C4-2B (cell line): ENCODE results near the gene H1-8.
"Not testable (repeated sequence)": the region's sequence is repeated elsewhere in the genome, so short reads cannot be mapped to it uniquely, and the experiment has no call there.

Experiments used
- H3K27ac ChIP-seq: fragments of 450-650 bp; 2 replicates; pipeline ENCODE4 v1.5.1; 2017
- CTCF ChIP-seq: fragments of 450-650 bp; conservative IDR thresholded peaks from 2 replicates; pipeline ENCODE4 v1.5.1; 2017; ENCODE audit warnings: mild to moderate bottlenecking
- ZFX ChIP-seq: fragments of 450-650 bp; IDR thresholded peaks from 2 replicates; pipeline ENCODE4 v1.6.1; 2017

H1-8 gene

GRCh38 chr3:129543156-129543790 lies at the start of gene H1-8:
TSS of gene H1-8 (plus strand) at chr3:129543175. CDS start at chr3:129543219, 44 bp downstream.
- H3K27ac ChIP-seq = no peak within 1 kb of the TSS
- TF ChIP-seq ZFX = no peak
- TF ChIP-seq CTCF = no peak

GRCh38 chr3:129493206-129493605 lies 49.8 kb upstream of the H1-8 start:
- H3K27ac ChIP-seq = no peak overlapping the region
- TF ChIP-seq ZFX = no peak
- no peak for TF ChIP-seq CTCF

GRCh38 chr3:129494499-129494898 lies 48.5 kb upstream of the H1-8 start:
- not testable (repeated sequence) for H3K27ac ChIP-seq

- H3K27ac ChIP-seq = not testable (repeated sequence)
These were observed 47.9 kb upstream of the H1-8 start for GRCh38 chr3:129495006-129495639.

- H3K27ac ChIP-seq = not testable (repeated sequence)
These were observed 45.1 kb upstream of the H1-8 start for GRCh38 chr3:129497876-129498275.

GRCh38 chr3:129498603-129499488 lies 44.1 kb upstream of the H1-8 start:
- H3K27ac ChIP-seq = not testable (repeated sequence)

- not testable (repeated sequence) for H3K27ac ChIP-seq
These were observed 43.2 kb upstream of the H1-8 start for GRCh38 chr3:129499604-129500333.

- TF ChIP-seq ZFX (no peak), CTCF (no peak)
- H3K27ac ChIP-seq = no peak overlapping the region
These were observed 42.7 kb upstream of the H1-8 start for GRCh38 chr3:129500334-129500658.

GRCh38 chr3:129501630-129502029 lies 41.3 kb upstream of the H1-8 start:
- TF ChIP-seq CTCF (no peak), ZFX (no peak)
- no peak overlapping the region for H3K27ac ChIP-seq
